HepG2 (cell line): ENCODE results near the gene WNT5B. TPM values are rescaled to one million over a fixed set of nuclear protein-coding genes. Genes with fewer than 3 reads are reported as not detected.
A peak's percentile ranks its signal among the peaks of the same experiment; 100 is the strongest.

Source experiments
- ATF1 ChIP-seq: IDR thresholded peaks from 2 replicates; pipeline ENCODE4 v1.6.1; 2016; ENCODE audit warnings: mild to moderate bottlenecking, control low read depth
- DPF2 ChIP-seq: sonication (generic); formaldehyde crosslinking; IDR thresholded peaks from 2 replicates; pipeline ENCODE4 v1.4.0; 2020; ENCODE audit warnings: mild to moderate bottlenecking, low read depth, missing genetic modification reagents, borderline replicate concordance
- ETV6 ChIP-seq: sonication (generic); formaldehyde crosslinking; conservative IDR thresholded peaks from 2 replicates; pipeline ENCODE4 v1.4.0; 2020; ENCODE audit warnings: missing genetic modification reagents
- FOXC1 ChIP-seq: sonication (generic); formaldehyde crosslinking; IDR thresholded peaks from 2 replicates; pipeline ENCODE4 v1.8.0; 2022; ENCODE audit warnings: mild to moderate bottlenecking, missing genetic modification reagents, borderline replicate concordance
- FOXO4 ChIP-seq: sonication (generic); formaldehyde crosslinking; conservative IDR thresholded peaks from 2 replicates; pipeline ENCODE4 v1.8.1; 2023; ENCODE audit warnings: missing genetic modification reagents
- HDAC2 ChIP-seq: sonication (generic); formaldehyde crosslinking; IDR thresholded peaks from 2 replicates; pipeline ENCODE4 v1.4.0; 2020; ENCODE audit warnings: missing genetic modification reagents
- HNF4A ChIP-seq: sonication (generic); formaldehyde crosslinking; IDR thresholded peaks from 2 replicates; pipeline ENCODE4 v1.4.0; 2020; ENCODE audit warnings: missing genetic modification reagents
- IRF1 ChIP-seq: sonication (generic); formaldehyde crosslinking; IDR thresholded peaks from 2 replicates; pipeline ENCODE4 v1.4.0; 2020; ENCODE audit warnings: low read depth, mild to moderate bottlenecking, missing genetic modification reagents
- KDM4B ChIP-seq: sonication (generic); formaldehyde crosslinking; IDR thresholded peaks from 2 replicates; pipeline ENCODE4 v1.4.0; 2020; ENCODE audit warnings: missing genetic modification reagents
- MXI1 ChIP-seq: IDR thresholded peaks from 3 replicates; pipeline ENCODE4 v1.6.1; 2012; ENCODE audit warnings: low read depth, low read length, inconsistent platforms, borderline replicate concordance
- RBM39 ChIP-seq: fragments of 200-400 bp; formaldehyde crosslinking; IDR thresholded peaks from one replicate; pipeline ENCODE4 v1.6.1; 2018; ENCODE audit warnings: antibody characterized with exemption, mild to moderate bottlenecking, low read depth, low read length; ENCODE audit not compliant: poor library complexity, severe bottlenecking
- SOX5 ChIP-seq: IDR thresholded peaks from 2 replicates; pipeline ENCODE4 v1.6.1; 2016; ENCODE audit warnings: borderline replicate concordance
- SRY ChIP-seq: sonication (generic); formaldehyde crosslinking; IDR thresholded peaks from 2 replicates; pipeline ENCODE4 v1.8.0; 2022; ENCODE audit warnings: mild to moderate bottlenecking, missing genetic modification reagents
- TBX2 ChIP-seq: sonication (generic); formaldehyde crosslinking; IDR thresholded peaks from 2 replicates; pipeline ENCODE4 v1.5.0; 2020; ENCODE audit warnings: missing genetic modification reagents, mild to moderate bottlenecking, borderline replicate concordance
- THAP7 ChIP-seq: sonication (generic); formaldehyde crosslinking; IDR thresholded peaks from 2 replicates; pipeline ENCODE4 v1.8.1; 2023; ENCODE audit warnings: mild to moderate bottlenecking, missing genetic modification reagents
- U2AF2 ChIP-seq: fragments of 200-400 bp; formaldehyde crosslinking; IDR thresholded peaks from 2 replicates; pipeline ENCODE4 v1.6.1; 2017; ENCODE audit warnings: low read depth, mild to moderate bottlenecking, low read length
- YY1 ChIP-seq: IDR thresholded peaks from 2 replicates; pipeline ENCODE4 v1.6.1; 2011; ENCODE audit warnings: low read length, low read depth, moderate library complexity, mild to moderate bottlenecking; ENCODE audit not compliant: insufficient read depth, insufficient replicate concordance
- ZFYVE20 ChIP-seq: sonication (generic); formaldehyde crosslinking; IDR thresholded peaks from 2 replicates; pipeline ENCODE4 v1.8.0; 2023; ENCODE audit warnings: low read depth, mild to moderate bottlenecking, moderate library complexity, missing genetic modification reagents, borderline replicate concordance
- ZKSCAN5 ChIP-seq: sonication (generic); formaldehyde crosslinking; IDR thresholded peaks from 2 replicates; pipeline ENCODE4 v1.5.1; 2020; ENCODE audit warnings: mild to moderate bottlenecking, missing genetic modification reagents
- ZMAT5 ChIP-seq: sonication (generic); formaldehyde crosslinking; IDR thresholded peaks from 2 replicates; pipeline ENCODE4 v1.5.0; 2020; ENCODE audit warnings: mild to moderate bottlenecking, low read depth, missing genetic modification reagents, borderline replicate concordance
- ZNF24 ChIP-seq: fragments of 450-650 bp; IDR thresholded peaks from 2 replicates; pipeline ENCODE4 v1.6.1; 2017; ENCODE audit warnings: antibody characterized with exemption, mild to moderate bottlenecking
- ZNF282 ChIP-seq: fragments of 450-650 bp; IDR thresholded peaks from 2 replicates; pipeline ENCODE4 v1.6.1; 2018; ENCODE audit not compliant: partially characterized antibody
- ZNF30 ChIP-seq: sonication (generic); formaldehyde crosslinking; IDR thresholded peaks from 2 replicates; pipeline ENCODE4 v1.5.0; 2020; ENCODE audit warnings: mild to moderate bottlenecking, missing genetic modification reagents
- ZNF335 ChIP-seq: sonication (generic); formaldehyde crosslinking; IDR thresholded peaks from 2 replicates; pipeline ENCODE4 v1.4.0; 2020; ENCODE audit warnings: missing genetic modification reagents
- ZNF589 ChIP-seq: sonication (generic); formaldehyde crosslinking; conservative IDR thresholded peaks from 2 replicates; pipeline ENCODE4 v1.8.0; 2022; ENCODE audit warnings: mild to moderate bottlenecking, moderate library complexity, missing genetic modification reagents
- ZNF781 ChIP-seq: sonication (generic); formaldehyde crosslinking; IDR thresholded peaks from 2 replicates; pipeline ENCODE4 v1.5.1; 2020; ENCODE audit warnings: borderline replicate concordance, mild to moderate bottlenecking, missing genetic modification reagents; ENCODE audit errors: not compliant biosample characterization
- ZNF83 ChIP-seq: sonication (generic); formaldehyde crosslinking; IDR thresholded peaks from 2 replicates; pipeline ENCODE4 v1.4.0; 2020; ENCODE audit warnings: missing genetic modification reagents, mild to moderate bottlenecking, borderline replicate concordance
- ZSCAN20 ChIP-seq: sonication (generic); formaldehyde crosslinking; IDR thresholded peaks from 2 replicates; pipeline ENCODE4 v1.4.0; 2020; ENCODE audit warnings: missing genetic modification reagents, mild to moderate bottlenecking, borderline replicate concordance
- polyA plus RNA-seq, 8 experiments: library from polyadenylated mRNA; depleted of rRNA in 3 of 8; stranded (reverse) in 7 of 8; unstranded in 1 of 8; fragments of >200 nt; fragmentation: Illumina TruSeq in 4 of 8; extraction: Trizol in 4 of 8; gene quantifications; 2 replicates each; pipeline versions ENCODE4 v1.2.1 to v1.2.3, GENCODE V29; 2011 to 2016; ENCODE audit warnings: low read depth in 4 of 8, missing spikeins in 1 of 8, mixed read lengths in 1 of 8; ENCODE audit not compliant: insufficient read depth in 1 of 8
- total RNA-seq, 5 experiments: library from RNA; depleted of rRNA; stranded (reverse); fragments of >200 nt; fragmentation: Illumina TruSeq; extraction: Trizol; gene quantifications; 2 replicates each; pipeline ENCODE4 v1.2.3, GENCODE V29; 2016; ENCODE audit warnings: low read depth in 1 of 5

The WNT5B gene
- total and polyA plus RNA-seq, 2 of the 13 experiments (the other 11 are each of a cell fraction or from before 2014, with no cell fraction given): 0.04 TPM; not detected in 1

- TF ChIP-seq ZNF282 (no peak), ZNF589 (CRISPR knock-in tag) (no peak), ZSCAN20 (CRISPR knock-in tag) (no peak), HDAC2 (0 out of 2 replicates have a peak, but pooled peaks have one; percentile 28), ZFYVE20 (CRISPR knock-in tag) (no peak), ATF1 (CRISPR knock-in tag) (no peak), MXI1 (peak; percentile 68; the same call in 1 of the 3 replicates), U2AF2 (peak; percentile 72; the same call in 1 of the 2 replicates), ZNF30 (no peak), ZKSCAN5 (CRISPR knock-in tag) (no peak), FOXO4 (CRISPR knock-in tag) (no peak), RBM39 (no peak), HNF4A (CRISPR knock-in tag) (no peak), ZNF24 (no peak), KDM4B (CRISPR knock-in tag) (no peak), FOXC1 (0 out of 2 replicates have a peak, but pooled peaks have one; percentile 52), ZNF781 (CRISPR knock-in tag) (no peak), YY1 (peak; percentile 23), SOX5 (CRISPR knock-in tag) (no peak), IRF1 (CRISPR knock-in tag) (no peak), THAP7 (CRISPR knock-in tag) (no peak), SRY (CRISPR knock-in tag) (no peak), ZMAT5 (CRISPR knock-in tag) (no peak), TBX2 (CRISPR knock-in tag) (peak; percentile 28; the same call in 1 of the 2 replicates), ZNF83 (CRISPR knock-in tag) (no peak), ZNF335 (CRISPR knock-in tag) (no peak), DPF2 (CRISPR knock-in tag) (no peak), ETV6 (CRISPR knock-in tag) (no peak)
Observed at GRCh38 chr12:1594261-1595025, 34.6 kb upstream of the WNT5B start, which contains the start of gene FBXL14 (continued).
